ENCODE measurements around the gene GJD3. TPM values are rescaled to one million over a fixed set of nuclear protein-coding genes. Genes with fewer than 3 reads are reported as not detected.

GJD3 gene
- total and polyA plus RNA-seq, 2 donors (not counting 1 experiment from before 2014, with no cell fraction given): not detected

DNA sequence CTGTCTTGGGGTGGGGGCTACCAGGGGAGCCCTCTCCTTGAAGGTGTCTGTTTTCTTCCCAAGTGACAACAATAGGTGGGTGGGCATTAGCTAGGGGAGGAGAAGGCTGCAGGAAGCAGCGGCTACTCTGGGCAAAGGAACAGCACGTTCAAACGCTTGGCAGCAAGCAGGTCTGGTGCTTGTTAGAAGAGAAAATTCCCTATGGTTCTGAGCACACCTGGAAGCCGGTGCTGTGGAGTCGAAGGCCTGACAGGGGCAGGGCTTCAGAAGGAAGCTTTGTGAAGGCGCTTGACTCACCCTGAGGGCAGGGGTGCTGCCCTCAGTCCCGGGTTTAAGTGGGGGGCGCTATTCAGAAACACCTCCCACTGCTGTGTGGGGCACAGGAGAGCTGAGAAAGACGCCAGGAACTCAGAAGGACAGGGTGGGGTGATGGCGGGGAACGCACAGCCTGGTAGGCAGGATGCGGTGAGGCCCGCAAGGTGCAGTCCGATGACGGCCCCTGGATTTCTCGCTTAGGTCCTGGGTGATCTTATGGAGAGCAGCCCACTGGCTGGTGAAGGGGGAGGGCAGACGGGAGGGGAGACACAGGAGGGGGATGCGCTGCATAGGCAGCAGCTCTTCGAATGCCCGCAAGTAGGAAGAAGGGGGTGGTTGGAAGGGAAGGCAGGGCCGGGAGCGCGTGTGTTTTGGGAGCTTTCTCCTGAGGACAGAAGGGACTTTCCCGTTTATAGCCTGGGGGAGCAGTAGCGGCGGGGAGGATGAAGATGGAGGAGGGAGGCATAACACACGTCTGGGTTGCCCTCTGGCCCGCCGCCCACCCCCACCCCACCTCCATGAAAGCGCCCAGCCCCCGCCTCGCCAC is 3.2 kb downstream of the GJD3 start:
- Mint-ChIP-seq H3K27me3 (peaks cover 12% of the 10 kb centered on the region), H3K27ac (no peak overlapping the region), H3K9me3 (ENCODE audit: insufficient read depth) (no peaks in the 10 kb centered on the region), H3K4me3 (peak overlapping the region; percentile 37), H3K4me1 (peaks cover 12% of the 10 kb centered on the region)
- H3K4me3 ChIP-seq (ENCODE audit: control extremely low read depth in 1 of 5, extremely low read depth in 1 of 5, insufficient read depth in 1 of 5, low read depth in 2 of 5, low read length in 4 of 5): no peak overlapping the region
- POLR2A ChIA-PET: interaction anchor here (1.0 to 1.3 kb wide), 2 partner anchors 42 to 187 kb away, joined by 3 to 4 read pairs; no protein-coding TSS in a partner anchor
- no peak overlapping the region for H2AFZ ChIP-seq (ENCODE audit: insufficient read depth, low read depth, low read length, poor library complexity, severe bottlenecking)
- DNase-seq: peak; percentile 23
- no peak overlapping the region for H3K27ac ChIP-seq (ENCODE audit: low read length in 2 of 2)
- ATAC-seq (ENCODE audit: low read depth): no peak
- no peaks in the 10 kb centered on the region for H3K79me2 ChIP-seq (ENCODE audit: control insufficient read depth, insufficient read depth, low read length)
- intact Hi-C loops (cut with micrococcal nuclease): loop anchor here (5.0 kb wide), 1 partner anchor 256 kb away; no protein-coding TSS in a partner anchor
- 81% methylated on average over 23 of the region's 32 CpGs for WGBS (ENCODE audit: insufficient coverage)
- peaks cover 0 to 6% (median 0%) of the 10 kb centered on the region in 3 donors for H3K9me3 ChIP-seq (ENCODE audit: control extremely low read depth in 1 of 3, control insufficient read depth in 2 of 3, insufficient read depth in 1 of 3, low read length in 2 of 3)
- H3K27me3 ChIP-seq (replicated peaks in 1 of 4; ENCODE audit: control extremely low read depth in 1 of 4, control insufficient read depth in 3 of 4, insufficient read depth in 4 of 4, low read length in 3 of 4): peaks cover 0 to 34% (median 8%) of the 10 kb centered on the region in 4 experiments
- no peak overlapping the region for H3K9ac ChIP-seq (ENCODE audit: low read length)
- CTCF ChIA-PET: interaction anchor here (0.6 to 15.9 kb wide), 11 partner anchors 9 to 1287 kb away, joined by 3 to 871 read pairs (median 7); partner anchors contain the start of genes CDC6, RARA and TOP2A
- TF ChIP-seq EZH2 (IDR thresholded peaks at IDR 0.05; ENCODE audit: borderline replicate concordance, insufficient read depth, low read depth, low read length, poor library complexity, severe bottlenecking): no peak
- TF ChIP-seq, protein P1, sequence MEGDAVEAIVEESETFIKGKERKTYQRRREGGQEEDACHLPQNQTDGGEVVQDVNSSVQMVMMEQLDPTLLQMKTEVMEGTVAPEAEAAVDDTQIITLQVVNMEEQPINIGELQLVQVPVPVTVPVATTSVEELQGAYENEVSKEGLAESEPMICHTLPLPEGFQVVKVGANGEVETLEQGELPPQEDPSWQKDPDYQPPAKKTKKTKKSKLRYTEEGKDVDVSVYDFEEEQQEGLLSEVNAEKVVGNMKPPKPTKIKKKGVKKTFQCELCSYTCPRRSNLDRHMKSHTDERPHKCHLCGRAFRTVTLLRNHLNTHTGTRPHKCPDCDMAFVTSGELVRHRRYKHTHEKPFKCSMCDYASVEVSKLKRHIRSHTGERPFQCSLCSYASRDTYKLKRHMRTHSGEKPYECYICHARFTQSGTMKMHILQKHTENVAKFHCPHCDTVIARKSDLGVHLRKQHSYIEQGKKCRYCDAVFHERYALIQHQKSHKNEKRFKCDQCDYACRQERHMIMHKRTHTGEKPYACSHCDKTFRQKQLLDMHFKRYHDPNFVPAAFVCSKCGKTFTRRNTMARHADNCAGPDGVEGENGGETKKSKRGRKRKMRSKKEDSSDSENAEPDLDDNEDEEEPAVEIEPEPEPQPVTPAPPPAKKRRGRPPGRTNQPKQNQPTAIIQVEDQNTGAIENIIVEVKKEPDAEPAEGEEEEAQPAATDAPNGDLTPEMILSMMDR (IDR thresholded peaks at IDR 0.05): no peak
- H3K4me1 ChIP-seq (ENCODE audit: control insufficient read depth in 2 of 2, insufficient read depth in 2 of 2, low read length in 2 of 2): peaks cover 15 to 17% of the 10 kb centered on the region in 2 donors
- H4K20me1 ChIP-seq (ENCODE audit: control insufficient read depth, insufficient read depth, low read length, poor library complexity, severe bottlenecking): no peaks in the 10 kb centered on the region
- peaks cover 0 to 4% of the 10 kb centered on the region in 2 experiments for H3K36me3 ChIP-seq (replicated peaks in 1 of 2; ENCODE audit: control extremely low read depth in 1 of 2, control insufficient read depth in 1 of 2, extremely low read depth in 1 of 2, insufficient read depth in 2 of 2, low read length in 1 of 2)
- H3K4me2 ChIP-seq (replicated peaks; ENCODE audit: low read depth, low read length, poor library complexity, severe bottlenecking): no peak overlapping the region

Data from B cell (primary cell).